Activated T-cell treated with anti-CD3 and anti-CD28 coated beads, Interleukin-2, amount 50 U/mL, for 4 hours (primary cell): ENCODE measurements around the gene SLC4A7. TPM values are rescaled to one million over a fixed set of nuclear protein-coding genes. Genes with fewer than 3 reads are reported as not detected.
A peak's percentile ranks its signal among the peaks of the same experiment; 100 is the strongest.

Experiments
- ATAC-seq, 2 donors: fragments of 200-7000 bp; cut with Tn5 transposase; one replicate each; pipeline ENCODE4 v1.10.0; 2021
- DNase-seq: peaks from one replicate; pipeline ENCODE4 v3.0.0-alpha.2; 2020
- H3K27me3 Mint-ChIP-seq: one replicate; pipeline ENCODE4 v1.8.0; 2021; ENCODE audit warnings: low read depth, mixed read lengths
- H3K36me3 Mint-ChIP-seq: one replicate; pipeline ENCODE4 v1.8.0; 2022; ENCODE audit warnings: mixed read lengths; ENCODE audit not compliant: insufficient read depth
- H3K4me1 Mint-ChIP-seq: one replicate; pipeline ENCODE4 v1.8.0; 2021; ENCODE audit warnings: low read depth, mixed read lengths
- H3K4me3 Mint-ChIP-seq: one replicate; pipeline ENCODE4 v1.8.0; 2021; ENCODE audit warnings: mild to moderate bottlenecking, moderate library complexity, mixed read lengths
- H3K9me3 Mint-ChIP-seq: one replicate; pipeline ENCODE4 v1.8.0; 2021; ENCODE audit warnings: mixed read lengths
- total RNA-seq, 3 donors: library from RNA; stranded (reverse); gene quantifications; one replicate each; pipeline ENCODE4 v1.2.1, GENCODE V29; 2021

SLC4A7 gene
- total RNA-seq, 3 donors from 2014 or later, result 31.0 to 35.4 (median 31.9) TPM

DNA sequence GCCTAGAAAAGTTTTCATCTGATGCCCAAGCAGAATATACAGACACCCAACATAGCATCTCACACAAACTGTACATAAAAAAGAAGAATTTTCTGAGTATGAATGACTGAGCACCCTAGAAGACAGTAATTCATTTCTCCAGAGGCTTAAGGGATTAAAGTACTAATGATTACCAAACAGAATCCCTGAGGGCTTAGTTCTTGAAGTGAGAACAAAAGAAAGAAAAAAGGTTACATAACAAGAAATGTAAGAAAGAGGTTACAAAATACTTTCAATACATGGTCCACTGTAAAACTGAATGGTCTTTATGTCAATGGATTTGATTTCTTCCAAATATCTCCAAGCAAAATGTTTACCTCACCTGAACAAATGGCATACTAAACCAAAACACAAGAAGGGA is 105.9 kb downstream of the SLC4A7 start:
- H3K36me3 Mint-ChIP-seq, result peaks cover 21% of the 10 kb centered on the region
- no peaks in the 10 kb centered on the region for H3K9me3 Mint-ChIP-seq
- ATAC-seq, result no peak
- no peaks in the 10 kb centered on the region for H3K27me3 Mint-ChIP-seq
- no peak overlapping the region for H3K4me3 Mint-ChIP-seq
- H3K4me1 Mint-ChIP-seq, result peaks cover 4% of the 10 kb centered on the region
- DNase-seq, result no peak

DNA sequence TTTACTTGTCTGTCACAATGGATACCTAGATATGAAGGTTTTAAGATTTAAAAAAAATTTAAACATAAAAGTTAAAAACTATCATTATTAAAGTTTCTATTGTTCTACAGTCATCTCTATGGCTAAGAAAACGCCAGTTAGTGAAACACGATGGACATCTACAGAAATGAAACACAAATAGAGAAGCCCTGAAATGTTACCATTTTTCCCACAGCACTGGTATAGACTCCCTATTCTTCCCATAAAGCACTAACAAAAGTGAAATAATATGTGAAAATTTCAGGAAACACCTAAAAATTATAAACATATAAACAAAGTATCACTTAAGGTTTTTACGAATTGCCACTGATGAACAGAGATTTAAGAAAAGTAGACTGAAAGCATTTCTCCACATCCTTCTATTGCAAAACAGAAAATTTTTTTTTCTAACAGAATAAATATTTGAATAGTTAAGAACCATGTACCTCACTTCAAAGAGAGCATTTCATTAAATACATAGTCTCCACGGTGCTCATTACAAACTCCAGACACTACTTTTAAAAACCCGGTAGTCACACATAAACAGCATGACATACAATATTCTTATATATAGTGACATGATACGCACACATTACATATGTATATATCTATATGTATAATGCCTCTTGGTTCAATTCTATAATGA is 107.9 kb downstream of the SLC4A7 start:
- no peaks in the 10 kb centered on the region for H3K9me3 Mint-ChIP-seq
- H3K4me3 Mint-ChIP-seq, result no peak overlapping the region
- peaks cover 4% of the 10 kb centered on the region for H3K4me1 Mint-ChIP-seq
- DNase-seq, result no peak
- H3K36me3 Mint-ChIP-seq, result peaks cover 9% of the 10 kb centered on the region
- H3K27me3 Mint-ChIP-seq, result no peaks in the 10 kb centered on the region
- ATAC-seq, result no peak

DNA sequence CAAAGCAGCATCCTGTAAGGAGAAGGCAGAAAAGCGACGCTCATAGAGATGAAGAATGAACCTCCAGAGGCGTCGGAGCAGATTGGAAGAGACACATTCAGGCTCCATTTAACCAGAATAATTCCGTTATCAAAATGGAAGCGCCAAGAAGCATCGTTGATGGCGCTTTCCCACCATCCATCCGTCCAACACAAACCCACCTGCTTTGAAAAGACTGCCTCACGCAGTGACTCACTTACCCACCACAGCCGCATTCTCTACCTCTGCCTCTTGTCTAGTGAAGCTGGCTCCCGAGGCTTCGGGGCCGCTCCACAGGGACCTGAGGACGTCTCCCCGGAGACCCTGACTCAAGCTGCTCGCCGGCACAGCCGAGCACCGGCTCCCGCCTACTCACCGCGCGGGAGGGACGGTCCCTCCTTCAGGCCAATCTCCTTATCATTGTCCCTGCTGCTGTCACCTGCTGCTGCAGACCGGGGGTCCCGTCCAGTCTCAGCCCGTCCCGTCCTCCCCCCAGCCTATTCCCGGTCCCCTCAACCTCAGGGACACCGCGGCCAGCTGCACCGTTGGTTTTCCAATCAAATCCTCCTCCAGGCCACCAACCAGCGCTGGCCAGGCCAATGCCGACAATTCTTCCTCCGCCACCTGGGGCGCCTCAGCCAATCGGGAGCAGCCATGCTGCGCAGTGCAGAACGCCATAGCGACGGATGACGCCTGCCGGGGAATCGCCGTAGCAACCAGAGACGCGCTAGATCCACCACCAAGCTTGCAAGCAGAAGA is 115.2 kb downstream of the SLC4A7 start, which contains the start of gene NEK10:
Gene NEK10 (minus strand): TSS at position 553 of the 777 bp plus-strand sequence. CDS start 16,501 bp downstream, outside the sequence.
- Mint-ChIP-seq H3K36me3 (no peaks in the 10 kb centered on the region), H3K9me3 (no peaks in the 10 kb centered on the region), H3K27me3 (no peaks in the 10 kb centered on the region), H3K4me3 (peak within 1 kb of the TSS; percentile 86), H3K4me1 (peaks cover 14% of the 10 kb centered on the region)
- ATAC-seq, result peak; percentile 99
- peak; percentile 89 for DNase-seq

DNA sequence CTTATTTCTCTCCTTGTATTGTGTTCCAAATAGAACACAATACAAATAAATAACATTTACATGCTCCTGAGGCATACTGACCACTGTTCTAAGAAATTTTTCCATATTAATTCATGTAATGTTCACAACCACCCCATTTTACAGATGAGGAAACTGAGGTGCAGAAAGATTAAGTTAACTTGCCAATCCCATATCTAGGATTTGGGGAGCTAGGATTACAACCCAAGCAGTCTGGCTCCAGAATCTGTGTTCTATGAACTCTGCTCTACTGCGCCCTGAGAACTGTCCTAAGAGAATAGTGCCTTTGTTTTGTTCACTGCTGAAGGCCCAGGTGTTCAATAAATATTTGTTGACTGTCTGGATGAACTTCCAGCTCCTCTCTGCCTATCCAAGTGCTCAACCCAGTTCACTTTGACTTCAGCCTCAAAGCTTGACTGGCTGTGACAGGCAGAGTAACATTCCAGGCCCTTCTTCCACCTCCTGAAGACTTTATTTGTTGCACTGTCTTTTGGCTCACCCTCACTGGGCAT is 118.1 kb downstream of the SLC4A7 start:
- H3K36me3 Mint-ChIP-seq, result no peaks in the 10 kb centered on the region
- peaks cover 14% of the 10 kb centered on the region for H3K4me1 Mint-ChIP-seq
- H3K4me3 Mint-ChIP-seq, result no peak overlapping the region
- no peak for DNase-seq
- H3K9me3 Mint-ChIP-seq, result no peaks in the 10 kb centered on the region
- H3K27me3 Mint-ChIP-seq, result no peaks in the 10 kb centered on the region
- no peak for ATAC-seq

DNA sequence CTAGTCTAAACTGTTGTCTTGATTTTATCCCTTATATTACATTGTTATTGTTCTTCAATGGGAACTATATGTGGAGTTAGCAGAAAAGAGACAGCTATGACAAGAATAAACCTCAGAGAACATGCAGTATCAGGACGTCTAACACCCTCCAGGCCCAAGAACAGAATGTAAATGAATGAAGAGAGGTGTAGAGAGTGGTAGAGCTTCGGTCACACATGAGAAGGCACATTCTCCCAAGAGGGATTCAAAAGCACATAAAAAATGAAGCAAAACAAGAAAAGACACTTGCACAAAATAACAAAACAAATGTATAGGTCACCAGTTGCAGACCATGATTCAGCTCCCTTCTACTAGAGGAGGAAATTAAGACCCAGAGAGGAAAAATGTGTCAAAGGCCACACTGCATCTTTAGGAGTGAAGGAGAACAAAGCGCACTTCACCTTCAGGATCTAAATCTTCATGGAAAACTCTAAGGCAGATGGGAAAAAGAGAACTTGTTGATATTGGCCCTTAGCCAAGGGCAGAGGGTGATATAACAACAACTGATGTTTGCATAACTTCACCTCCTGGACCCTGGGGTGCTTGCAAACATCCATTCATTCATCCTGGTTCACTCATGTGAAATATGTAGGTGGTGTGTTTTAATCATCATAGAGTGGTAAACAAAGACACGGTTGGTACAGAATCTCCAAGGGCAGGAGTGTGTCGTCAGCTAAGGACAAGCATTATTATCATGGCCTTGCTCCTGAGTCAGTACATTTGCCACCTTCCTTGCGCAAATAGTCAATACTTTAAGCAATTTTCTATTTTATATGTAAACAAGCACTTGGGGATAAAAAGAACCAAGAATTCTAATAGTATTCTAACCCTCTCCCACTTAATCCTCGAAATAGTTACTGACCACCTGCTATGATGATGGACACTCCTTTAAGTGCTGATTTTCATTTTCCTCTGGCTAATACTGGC is 123.8 kb downstream of the SLC4A7 start:
- Mint-ChIP-seq H3K4me3 (no peak overlapping the region), H3K9me3 (no peaks in the 10 kb centered on the region), H3K27me3 (no peaks in the 10 kb centered on the region), H3K36me3 (no peaks in the 10 kb centered on the region), H3K4me1 (peaks cover 29% of the 10 kb centered on the region)
- DNase-seq (no peak), ATAC-seq (no peak)

DNA sequence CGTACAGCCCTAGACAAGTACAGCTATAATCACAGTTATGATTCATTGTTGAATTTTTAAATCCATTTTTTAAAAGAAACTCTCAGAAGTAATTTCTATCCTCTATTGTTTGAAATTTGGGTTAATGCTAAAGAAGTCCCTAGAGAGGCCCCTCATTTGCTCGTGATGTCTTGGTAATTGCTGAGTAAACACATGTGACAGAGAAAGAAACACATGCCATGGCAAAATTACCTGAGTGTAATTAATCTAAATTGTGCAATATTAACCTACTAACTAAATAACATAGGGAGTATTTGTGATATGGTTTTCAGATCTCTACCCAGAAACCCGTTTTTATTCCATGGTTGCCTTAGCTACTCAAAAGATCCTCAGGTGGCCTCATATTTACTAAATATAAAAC is 125.8 kb downstream of the SLC4A7 start:
- no peak for ATAC-seq
- Mint-ChIP-seq H3K27me3 (no peaks in the 10 kb centered on the region), H3K4me1 (peaks cover 29% of the 10 kb centered on the region), H3K36me3 (no peaks in the 10 kb centered on the region), H3K4me3 (no peak overlapping the region), H3K9me3 (no peaks in the 10 kb centered on the region)
- no peak for DNase-seq

DNA sequence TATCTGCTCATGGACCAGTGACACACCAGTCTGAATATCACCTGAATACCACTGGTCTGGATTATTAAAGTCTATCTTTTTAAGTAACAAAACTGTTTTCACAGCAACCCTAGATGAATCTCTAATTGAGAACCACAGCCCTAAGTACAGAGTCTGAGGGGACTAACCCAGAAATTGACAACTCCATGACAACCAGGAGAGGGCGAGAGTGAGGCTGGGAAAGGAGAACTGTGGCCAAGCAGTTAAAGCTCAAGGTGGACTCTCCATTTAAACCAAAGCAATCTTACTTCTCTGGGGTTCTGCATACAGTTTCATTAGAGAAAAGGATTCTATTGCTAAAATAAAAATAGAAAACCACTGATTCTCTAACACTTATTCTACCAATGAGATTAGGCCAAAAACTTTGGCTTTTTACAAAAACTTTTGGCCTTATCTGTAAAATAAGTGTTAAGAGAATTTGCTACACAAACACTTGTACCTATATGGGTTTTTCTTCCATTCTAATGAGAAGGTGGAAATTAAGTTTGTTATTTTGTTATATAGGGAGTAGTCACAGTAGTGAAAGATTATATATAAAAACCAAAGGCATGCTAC is 126.4 kb downstream of the SLC4A7 start:
- peak; percentile 39 for DNase-seq
- no peaks in the 10 kb centered on the region for H3K36me3 Mint-ChIP-seq
- no peak overlapping the region for H3K4me3 Mint-ChIP-seq
- ATAC-seq, result peak; percentile 82
- peaks cover 29% of the 10 kb centered on the region for H3K4me1 Mint-ChIP-seq
- H3K9me3 Mint-ChIP-seq, result no peaks in the 10 kb centered on the region
- no peaks in the 10 kb centered on the region for H3K27me3 Mint-ChIP-seq

DNA sequence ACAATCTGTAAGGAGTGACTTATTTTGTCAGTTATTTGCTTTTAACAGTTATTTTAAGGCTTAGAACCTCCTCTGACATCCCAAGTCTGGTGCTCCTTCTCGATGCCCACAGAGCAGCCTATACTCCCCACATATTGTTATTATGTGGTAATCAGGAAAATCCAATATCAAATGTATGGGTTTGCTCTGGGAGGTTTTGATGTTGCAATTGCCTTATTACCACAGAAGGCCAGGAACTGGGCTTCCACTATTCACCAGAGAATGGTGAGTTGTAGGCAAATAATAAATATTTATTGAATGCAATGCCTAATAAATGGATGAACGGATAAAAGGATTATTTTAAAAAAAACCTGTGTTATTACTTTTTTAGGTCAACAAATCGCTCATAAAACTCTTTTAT is 127.2 kb downstream of the SLC4A7 start:
- no peak for ATAC-seq
- Mint-ChIP-seq H3K9me3 (no peaks in the 10 kb centered on the region), H3K4me3 (no peak overlapping the region)

DNA sequence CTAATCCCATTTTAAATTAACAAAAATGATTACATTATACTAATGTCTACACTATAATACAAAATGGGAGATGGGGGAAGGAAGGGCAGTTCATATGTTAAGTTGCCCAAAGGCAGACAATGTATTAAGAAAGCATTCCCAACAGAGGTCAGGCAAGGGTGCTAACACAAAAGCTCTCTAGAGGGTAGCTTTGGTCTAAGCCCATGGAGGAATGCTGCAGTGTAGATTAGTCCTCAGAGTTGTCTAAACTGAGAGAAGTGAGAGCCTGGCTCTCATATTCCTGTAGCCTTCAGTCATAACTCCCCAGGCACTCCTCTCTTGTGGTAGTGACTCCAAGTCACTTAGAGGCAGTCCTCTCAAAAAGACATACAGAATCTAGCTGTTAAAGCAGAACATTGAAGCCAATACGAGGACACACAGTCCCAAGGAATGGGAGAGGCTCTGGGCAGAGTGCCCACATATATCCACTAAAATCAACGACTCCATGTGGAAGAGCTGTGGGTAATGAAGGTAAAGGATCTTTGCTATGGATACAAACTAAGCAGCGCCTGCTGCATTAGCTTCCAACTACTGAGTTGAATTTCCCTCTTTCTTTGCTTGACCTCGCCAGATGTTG is 129.5 kb downstream of the SLC4A7 start:
- no peaks in the 10 kb centered on the region for H3K27me3 Mint-ChIP-seq
- no peaks in the 10 kb centered on the region for H3K9me3 Mint-ChIP-seq
- H3K4me1 Mint-ChIP-seq, result peaks cover 23% of the 10 kb centered on the region
- ATAC-seq, result no peak
- no peaks in the 10 kb centered on the region for H3K36me3 Mint-ChIP-seq
- no peak overlapping the region for H3K4me3 Mint-ChIP-seq
- no peak for DNase-seq

More for the DNA sequence above, 127.2 kb downstream of the SLC4A7 start:
- DNase-seq, result no peak
- Mint-ChIP-seq H3K4me1 (peaks cover 29% of the 10 kb centered on the region), H3K27me3 (no peaks in the 10 kb centered on the region), H3K36me3 (no peaks in the 10 kb centered on the region)

DNA sequence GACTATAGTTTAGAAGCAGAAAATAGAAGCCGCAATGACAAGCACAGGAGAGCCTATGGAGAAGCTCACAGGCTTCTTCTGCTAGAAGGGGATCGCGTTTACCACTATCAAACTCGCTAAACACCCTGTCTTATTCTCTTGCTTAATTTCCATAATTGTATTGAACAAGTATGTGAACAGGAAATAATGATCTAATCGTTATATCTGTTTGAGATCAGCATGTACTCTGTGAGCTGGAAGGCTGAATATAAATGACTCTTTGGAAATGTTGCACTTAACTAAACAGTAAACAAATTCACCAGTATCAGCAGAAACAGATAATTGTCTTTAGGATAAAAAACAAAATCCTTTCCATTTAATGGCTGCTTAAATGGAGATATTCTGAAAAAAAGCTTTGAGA is 130.0 kb downstream of the SLC4A7 start:
- no peaks in the 10 kb centered on the region for H3K36me3 Mint-ChIP-seq
- no peak for DNase-seq
- H3K27me3 Mint-ChIP-seq, result no peaks in the 10 kb centered on the region
- peaks cover 23% of the 10 kb centered on the region for H3K4me1 Mint-ChIP-seq
- no peak overlapping the region for H3K4me3 Mint-ChIP-seq
- no peak for ATAC-seq
- no peaks in the 10 kb centered on the region for H3K9me3 Mint-ChIP-seq

DNA sequence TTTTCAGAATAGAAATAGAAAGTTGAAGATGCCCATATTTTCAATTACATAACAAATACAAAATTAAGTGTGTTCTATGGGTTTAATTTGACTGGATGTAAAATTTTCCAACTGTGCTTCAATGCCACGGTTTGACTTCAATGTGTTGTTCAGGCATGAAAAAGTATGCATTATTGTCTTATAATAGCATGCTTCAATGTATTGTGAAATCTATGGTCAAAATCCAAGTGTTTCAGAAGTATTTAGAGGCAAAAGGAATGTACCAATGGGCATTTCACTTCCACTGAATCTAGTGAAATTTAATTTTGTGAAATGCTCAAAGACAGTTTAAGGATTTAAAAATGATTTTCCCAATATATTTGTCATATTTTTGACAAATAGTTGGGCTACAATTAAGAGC is 131.0 kb downstream of the SLC4A7 start:
- no peaks in the 10 kb centered on the region for H3K36me3 Mint-ChIP-seq

DNA sequence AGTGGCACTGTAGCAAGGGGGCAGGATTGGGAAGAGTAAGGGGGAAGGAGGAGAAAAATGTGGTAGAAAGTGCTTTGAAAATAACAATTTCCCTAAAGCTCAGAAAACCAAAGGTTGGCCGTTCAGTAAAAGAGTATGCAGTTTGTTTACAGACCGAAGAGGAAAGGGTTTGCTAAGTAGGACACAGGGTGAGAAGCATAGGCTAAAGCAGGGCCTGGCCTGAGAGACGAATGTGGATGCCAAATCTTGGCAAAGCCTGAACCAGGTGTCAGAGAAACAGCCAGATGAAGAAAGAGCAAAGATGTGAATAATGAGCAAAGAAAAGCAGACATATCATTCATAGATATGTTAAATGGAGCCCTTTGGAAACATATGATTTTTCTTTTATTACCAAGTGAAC is 132.1 kb downstream of the SLC4A7 start:
- no peaks in the 10 kb centered on the region for H3K9me3 Mint-ChIP-seq

More for the DNA sequence above, 131.0 kb downstream of the SLC4A7 start:
- peaks cover 13% of the 10 kb centered on the region for H3K4me1 Mint-ChIP-seq
- no peak for ATAC-seq
- H3K4me3 Mint-ChIP-seq, result no peak overlapping the region
- H3K9me3 Mint-ChIP-seq, result no peaks in the 10 kb centered on the region
- no peak for DNase-seq
- no peaks in the 10 kb centered on the region for H3K27me3 Mint-ChIP-seq

DNA sequence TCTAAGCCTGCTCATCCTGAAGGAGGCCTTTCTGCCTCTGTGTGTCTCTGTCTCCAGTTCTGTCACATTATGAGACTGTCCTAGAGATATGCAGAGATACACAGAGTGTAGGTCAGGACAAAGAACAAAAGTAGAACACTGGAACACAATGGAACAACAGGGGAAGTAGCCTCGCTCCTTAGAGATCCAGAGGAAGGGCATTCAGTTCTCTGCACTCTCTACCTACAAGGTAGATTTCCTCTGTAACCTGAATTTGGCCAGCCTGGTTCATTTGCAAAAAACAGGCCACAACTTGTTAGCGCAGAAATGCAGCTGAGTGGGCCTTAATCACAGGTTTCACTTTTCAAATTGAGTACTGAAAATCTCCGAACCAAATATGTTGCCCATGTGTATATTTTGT is 134.4 kb downstream of the SLC4A7 start:
- peak in 1 of 2 donors; percentile 28 for ATAC-seq
- DNase-seq, result no peak

More for the DNA sequence above, 132.1 kb downstream of the SLC4A7 start:
- H3K36me3 Mint-ChIP-seq, result no peaks in the 10 kb centered on the region
- ATAC-seq (no peak), DNase-seq (no peak)
- H3K27me3 Mint-ChIP-seq, result no peaks in the 10 kb centered on the region
- H3K4me1 Mint-ChIP-seq, result peaks cover 6% of the 10 kb centered on the region
- no peak overlapping the region for H3K4me3 Mint-ChIP-seq

More for the DNA sequence above, 134.4 kb downstream of the SLC4A7 start:
- no peaks in the 10 kb centered on the region for H3K27me3 Mint-ChIP-seq
- no peaks in the 10 kb centered on the region for H3K36me3 Mint-ChIP-seq
- no peaks in the 10 kb centered on the region for H3K9me3 Mint-ChIP-seq
- H3K4me1 Mint-ChIP-seq, result peaks cover 10% of the 10 kb centered on the region
- H3K4me3 Mint-ChIP-seq, result no peak overlapping the region
